NCI-H69 (cell line): ENCODE data around the gene FOXL3.
A peak's percentile ranks its signal among the peaks of the same experiment; 100 is the strongest.

Experiments used
- DNase-seq: peaks from one replicate; lab custom pipeline; 2025; lab: John Stamatoyannopoulos, UW

The FOXL3 gene

DNA sequence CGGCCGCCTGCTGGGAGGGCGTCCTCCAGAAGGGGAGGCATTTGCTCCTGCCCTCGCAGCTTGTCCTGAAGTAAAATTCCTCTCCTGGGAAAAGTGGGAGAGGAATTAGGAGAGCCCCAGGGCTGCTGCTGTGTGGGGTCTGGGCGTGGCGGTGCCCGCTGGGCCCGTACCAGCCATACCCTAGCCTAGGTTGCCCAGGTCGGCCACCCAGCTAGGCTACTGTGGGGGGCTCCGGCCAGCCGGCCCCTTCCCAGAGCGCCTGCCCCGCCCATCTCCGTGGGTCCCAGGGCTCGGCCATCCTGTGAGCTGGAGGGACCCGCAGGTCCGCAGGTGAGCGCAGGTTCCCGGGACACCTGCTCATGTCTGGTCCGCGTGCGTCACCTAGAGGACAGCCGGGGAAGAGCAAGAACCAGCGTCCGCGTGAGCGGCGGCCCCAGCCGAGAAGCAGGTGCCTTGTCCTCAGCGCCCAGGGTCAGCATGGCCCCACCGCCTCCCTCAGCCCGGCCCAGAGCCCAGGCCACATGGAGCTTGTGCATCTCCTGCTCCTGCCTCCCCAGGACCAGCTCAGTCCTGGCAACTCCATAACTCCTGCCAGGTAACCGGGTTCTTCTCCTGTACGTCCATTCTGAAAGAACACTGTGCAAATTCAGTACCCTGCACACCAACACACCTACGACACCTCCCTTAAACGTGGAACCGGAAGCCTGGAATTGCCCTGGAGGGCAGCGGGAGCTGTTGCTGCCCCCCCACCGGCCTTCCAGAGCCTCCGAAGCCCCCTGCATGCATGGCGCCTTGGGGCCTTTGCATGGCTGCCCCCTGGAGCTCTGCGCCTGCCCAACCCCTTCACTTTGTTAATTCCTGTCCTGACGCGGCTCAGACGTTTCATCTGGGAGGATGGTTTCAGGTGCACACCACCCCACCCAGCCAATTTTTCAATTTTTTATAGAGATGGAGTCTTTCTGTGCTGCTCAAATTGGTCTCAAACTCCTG, 22.8 kb upstream of the FOXL3 start:
- peak; percentile 25 for DNase-seq

DNA sequence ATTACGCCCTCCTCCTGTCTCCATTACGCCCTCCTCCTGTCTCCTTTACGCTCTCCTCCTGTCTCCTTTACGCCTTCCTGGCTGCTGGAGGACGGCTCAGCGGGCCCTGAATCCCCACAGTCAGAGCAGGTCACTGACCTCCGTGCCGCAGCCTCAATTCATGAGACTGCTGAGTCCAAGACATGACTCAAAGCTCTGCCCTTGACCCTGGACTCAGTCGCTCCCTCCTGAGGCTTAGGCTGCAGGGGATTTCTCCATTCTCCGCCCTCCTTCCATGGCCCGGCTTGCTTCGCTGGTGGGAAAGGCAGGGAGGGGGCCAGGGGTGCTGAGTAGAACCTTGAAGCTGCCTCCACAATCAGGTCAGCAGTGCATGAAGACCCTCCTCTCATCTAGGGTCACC, 21.0 kb upstream of the FOXL3 start:
- DNase-seq: no peak

DNA sequence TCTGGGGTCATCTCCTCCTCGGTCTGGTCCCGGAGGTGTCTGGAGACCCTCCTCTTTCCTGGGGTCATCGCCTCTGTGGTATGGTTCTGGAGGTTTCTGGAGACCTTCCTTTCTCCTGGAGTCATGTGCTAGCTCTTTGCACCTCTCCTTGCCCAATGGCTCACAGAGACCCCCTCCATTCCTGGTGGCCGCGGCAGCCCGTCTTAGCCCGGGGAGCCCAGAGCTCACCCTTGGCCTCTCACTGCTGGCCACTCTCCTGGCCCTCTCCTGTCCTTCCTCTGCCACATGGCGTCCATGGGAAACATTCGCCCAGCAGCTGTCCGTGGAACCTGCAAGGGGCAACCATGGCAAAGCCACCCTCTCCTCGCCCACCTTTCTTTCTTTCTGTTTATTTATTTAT, 20.2 kb upstream of the FOXL3 start:
- DNase-seq: no peak

DNA sequence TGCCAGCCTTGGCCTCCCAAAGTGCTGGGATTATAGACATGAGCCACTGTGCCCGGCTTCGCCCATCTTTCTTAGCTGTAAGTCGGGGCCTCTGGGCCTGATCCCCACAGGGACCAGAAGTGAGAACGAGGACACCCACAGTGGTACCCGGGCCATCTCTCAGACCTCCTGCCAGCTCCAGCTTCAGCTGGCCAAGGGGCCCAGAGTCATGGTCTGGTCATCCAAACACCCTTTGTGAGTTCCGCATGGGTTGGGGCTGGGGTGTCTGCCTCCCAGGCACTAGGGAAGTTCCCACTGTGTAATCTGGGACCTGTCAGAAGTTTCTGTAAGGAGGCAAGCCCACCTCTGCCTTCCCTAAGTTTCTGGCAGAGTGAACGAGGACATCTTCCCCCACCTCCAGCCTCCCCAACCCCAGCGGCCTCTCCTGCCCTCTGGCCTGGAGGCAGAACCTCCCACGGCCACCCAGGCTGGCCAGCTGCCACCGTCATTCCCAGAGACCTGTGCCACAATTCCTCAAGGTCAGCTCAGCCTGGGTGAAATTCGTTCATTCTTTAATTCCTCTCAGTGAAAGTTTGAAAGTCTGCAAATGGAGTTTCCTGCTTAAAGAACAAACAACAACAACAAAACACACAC, 19.5 kb upstream of the FOXL3 start:
- no peak for DNase-seq

- no peak for DNase-seq
These were observed 18.5 kb upstream of the FOXL3 start for GRCh38 chr7:271266-272107.

DNA sequence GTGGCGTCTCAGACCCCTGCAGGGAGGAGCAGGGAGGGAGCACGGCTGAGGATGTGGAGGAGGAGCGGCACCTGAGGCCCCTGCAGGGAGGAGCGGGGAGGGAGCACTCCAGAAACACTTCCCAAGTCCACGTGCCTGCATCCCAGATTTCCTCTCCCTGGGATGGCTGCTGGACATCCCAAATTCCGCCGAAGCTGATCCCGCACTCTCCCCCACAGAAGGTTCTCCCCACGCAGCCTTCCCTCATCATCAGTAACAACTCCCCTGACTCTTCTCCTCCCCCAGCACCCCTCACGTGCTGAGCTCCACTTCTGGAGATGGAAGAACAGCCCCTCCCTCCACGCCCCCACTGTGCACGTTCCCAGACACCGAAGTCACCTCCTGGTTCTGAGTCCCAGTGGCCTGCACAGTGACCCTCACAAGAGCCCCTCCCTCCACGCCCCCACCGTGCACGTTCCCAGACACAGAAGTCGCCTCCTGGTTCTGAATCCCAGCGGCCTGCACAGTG, 17.8 kb upstream of the FOXL3 start:
- DNase-seq: no peak

- no peak for DNase-seq
These were observed 17.3 kb upstream of the FOXL3 start for GRCh38 chr7:272631-273030.

DNA sequence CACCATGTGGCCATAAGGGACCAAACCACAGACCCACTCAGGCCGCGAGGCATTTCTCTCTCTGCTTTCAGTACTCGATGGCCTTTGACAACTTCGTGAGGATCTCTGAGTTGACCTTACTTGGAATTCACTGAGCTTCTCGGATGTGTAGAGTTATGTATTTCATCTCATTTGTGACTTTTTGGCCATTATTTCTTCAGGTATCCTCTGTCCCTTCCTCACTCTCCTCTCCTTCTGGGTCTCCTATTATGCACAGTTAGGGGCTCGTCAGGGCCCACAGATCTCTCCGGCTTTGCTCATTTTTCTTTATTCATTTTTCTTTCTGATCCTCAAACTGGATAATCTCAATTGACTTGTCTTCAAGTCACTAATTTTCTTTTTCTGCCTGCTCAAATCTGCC, 16.6 kb upstream of the FOXL3 start:
- DNase-seq: no peak

- DNase-seq: no peak
These were observed 15.7 kb upstream of the FOXL3 start for GRCh38 chr7:274266-274665.

DNA sequence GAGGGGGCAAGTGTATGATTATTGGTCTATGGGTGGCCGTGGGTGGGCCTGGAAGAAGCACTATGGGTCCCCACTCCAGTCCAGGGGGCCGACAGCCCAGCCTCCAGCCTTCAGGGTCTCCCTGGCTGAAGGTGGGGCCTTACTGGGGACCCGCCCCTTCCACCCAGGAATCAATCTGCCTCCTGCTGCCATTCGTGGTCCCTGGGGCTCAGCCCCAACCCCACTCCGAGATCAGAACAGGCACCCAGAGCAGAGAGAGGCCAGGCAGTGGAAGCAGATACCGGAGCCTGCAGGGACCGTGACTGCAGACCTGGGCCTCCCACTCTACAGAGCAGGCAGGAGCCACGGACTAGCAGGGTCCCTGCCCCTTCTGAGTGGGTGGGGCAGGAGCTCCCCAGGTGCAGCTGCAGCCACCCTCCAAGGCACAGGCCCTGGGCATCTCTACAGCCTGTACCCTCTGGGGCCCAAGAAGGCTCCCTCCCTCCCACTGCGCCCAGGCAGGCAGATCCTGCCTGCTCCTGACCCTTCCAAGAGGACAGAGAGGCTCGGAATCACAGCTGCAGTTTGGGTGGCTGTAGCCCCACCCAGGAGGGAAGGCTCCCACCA, 13.6 kb upstream of the FOXL3 start:
- no peak for DNase-seq

DNA sequence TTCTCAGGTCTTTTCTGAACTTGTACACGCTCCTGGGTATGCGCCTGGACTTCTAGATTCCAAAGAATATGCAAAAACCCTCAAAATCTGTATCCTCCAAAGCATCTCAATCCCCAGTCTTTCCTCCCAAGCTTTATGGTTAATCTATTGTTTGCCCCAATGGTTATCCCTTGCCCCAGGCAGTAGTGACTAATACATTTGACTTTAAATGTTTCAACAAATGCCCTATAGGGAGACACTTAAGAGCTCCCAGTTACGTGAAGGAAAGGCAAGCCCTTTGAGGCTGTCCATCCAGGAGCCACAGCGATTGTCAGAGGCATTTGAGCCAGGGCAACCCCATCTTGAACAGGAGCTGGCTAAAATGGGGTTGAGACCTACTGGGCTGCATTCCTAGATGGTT, 12.7 kb upstream of the FOXL3 start:
- DNase-seq: no peak

DNA sequence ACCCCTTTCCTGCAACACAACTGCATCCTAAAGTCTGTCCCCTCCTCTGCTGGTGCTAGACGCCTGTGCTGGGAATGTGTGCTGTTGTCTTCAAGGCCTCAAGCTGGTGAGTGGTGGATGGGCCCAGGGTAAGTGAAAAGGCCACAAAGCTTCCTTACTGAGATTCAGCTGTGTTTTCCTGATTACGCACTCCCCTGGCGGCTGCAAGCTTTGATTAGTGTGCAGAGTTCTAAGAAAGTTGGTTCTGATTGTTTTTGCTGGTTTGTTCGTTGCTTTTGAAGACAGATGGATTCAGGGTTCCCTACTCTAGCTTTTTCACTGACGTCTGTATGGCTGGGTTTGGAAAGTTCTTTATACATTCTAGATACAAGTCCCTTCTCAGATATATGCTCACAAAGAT, 11.9 kb upstream of the FOXL3 start:
- DNase-seq: no peak

GRCh38 chr7:279821-280220, 10.1 kb upstream of the FOXL3 start:
- DNase-seq: no peak

DNA sequence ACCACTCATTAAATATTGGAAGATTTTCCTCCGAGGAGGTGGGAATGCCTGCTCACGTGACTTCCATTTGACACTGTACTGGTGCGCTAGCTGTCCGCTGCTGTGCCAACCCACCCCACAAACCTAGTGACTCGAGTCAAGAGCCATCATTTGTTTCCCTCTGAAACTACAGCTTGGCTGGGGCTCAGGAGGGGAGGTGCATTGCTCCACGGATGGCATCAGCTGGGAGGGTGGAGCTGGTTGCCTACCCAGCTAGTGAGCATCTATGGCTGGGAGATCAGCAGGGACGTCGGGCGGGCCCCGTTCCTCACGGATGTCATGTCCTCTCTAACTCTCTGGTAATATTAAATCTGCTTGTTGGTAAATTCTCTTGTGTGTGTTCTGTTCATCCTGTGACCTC, 9.5 kb upstream of the FOXL3 start:
- DNase-seq: no peak

DNA sequence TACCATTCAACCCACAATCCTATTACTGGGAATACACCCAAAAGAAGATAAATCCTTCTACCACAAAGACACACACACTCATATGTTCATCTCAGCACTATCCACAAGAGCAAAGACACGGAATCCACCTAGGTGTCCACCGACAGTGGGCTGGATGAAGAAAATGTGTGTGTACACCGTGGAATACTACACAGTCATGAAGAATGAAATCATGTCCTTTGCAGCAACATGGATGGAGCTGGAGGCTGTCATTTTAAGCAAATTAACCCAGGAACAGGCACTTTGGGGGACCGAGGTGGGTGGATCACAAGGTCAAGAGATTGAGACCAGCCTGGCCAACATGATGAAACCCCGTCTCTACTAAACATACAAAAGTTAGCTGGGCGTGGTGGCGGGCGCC, 8.3 kb upstream of the FOXL3 start:
- DNase-seq: no peak

DNA sequence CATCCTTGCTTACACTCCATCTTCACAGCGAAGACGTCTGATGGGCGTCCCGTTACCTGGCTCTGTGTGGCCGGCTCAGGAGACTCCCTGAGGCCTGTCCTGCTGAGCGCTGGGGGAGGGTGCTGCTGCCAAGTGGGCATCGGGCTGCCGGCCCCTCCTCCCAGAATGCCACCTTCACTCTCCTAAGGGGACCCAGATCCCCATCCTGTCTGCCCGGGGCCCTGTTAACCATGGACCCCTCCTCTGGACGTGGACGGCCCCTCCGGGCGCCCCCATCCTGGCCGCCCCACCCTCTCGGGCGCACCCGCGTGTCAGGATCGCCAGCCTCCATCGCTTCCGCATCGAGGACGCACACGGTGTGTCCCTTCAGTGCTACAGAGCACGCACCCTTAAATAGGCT, 7.3 kb upstream of the FOXL3 start:
- DNase-seq: no peak

DNA sequence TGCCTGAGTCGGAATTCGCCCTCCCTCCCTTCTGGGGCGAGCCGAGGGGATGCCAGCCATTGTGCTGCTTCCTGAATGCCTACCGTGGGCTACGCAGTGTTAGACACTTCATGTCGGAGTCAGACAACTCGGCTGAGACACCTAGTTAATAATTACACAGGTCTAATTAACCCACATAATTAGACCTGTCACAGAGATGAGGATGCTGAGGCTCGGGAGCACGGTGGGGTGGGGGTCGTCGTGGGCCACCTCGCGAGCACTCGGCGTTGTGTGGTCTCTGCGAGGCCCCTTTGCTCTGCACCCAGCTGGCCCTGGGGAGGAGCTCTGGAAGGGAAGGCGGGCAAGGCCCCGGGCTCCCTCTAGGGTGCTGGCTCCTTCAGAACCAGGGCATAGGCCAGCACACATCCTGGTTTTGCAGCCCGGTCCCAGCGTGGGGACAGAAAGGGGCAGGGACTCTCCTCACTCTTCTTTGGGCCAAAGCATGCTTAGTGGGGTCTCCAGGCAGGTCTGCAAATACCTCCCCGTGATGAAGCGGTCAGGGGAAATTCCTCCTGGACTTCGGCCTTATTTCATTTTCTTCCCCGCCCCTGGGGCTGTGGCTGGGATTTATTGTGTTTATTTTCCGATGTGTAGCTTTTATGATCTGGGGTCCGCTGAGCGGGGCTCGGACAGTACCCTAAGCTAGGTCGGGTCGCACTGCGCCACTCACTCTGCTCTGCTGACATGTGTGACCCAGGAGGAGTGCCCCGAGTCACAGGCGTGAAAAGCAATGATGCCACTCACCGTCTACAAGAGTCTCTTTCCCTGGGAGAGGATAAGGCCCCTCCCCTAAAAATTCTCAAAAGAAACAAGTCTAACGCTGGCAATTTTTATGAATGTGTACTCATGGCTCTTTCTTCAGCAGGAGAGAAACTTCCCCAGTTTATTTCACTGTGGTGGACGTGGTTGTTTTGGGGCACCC, 4.9 kb upstream of the FOXL3 start:
- no peak for DNase-seq

DNA sequence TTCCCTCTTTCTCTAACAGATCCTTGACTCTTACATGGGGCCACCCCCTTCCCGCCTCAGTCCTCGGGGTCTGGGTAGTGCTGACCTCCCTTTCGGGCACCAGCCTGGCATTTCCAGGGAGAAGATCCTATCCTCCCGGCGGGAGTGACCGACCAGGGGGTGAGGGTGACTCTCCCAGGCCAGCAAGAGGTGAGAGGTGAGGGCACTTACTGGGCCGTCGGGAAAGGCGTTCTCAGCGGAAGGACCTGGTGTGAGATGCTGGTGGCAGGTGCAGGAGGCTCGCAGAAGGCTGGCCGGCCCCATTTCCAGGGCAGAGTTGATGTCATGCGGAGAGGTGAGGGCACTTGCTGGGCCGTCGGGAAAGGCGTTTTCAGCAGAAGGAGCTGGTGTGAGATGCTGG, 4.2 kb upstream of the FOXL3 start:
- DNase-seq: no peak

- no peak for DNase-seq
These were observed 3.7 kb upstream of the FOXL3 start for GRCh38 chr7:286266-286665.

DNA sequence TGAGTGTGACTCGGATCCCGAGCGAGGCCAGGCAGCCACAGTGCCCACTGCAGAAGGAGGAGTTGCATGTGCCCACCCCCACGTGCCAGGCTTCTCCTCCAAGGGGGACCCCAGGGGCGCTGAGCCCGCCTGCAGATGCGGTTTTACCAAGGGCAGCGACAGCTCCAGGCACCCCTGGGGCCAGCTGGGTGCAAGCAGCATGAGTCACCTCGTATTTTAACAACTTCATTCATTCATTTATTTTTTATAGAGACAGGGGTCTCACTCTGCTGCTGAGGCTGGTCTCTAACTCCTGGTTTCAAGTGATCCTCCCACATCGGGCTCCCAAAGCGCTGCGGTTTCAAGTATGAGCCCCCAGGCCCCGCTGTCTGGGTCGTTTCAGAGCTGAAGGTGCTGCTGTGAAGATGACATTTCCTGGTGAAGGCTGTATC, 1.3 kb upstream of the FOXL3 start:
- no peak for DNase-seq
